Activated CD4-positive, alpha-beta memory T cell treated with anti-CD3 and anti-CD28 coated beads, Interleukin-2, amount 10 ng/mL, durations not matched to agents 7 days and 5 days (primary cell): ENCODE results near the gene MYH9. TPM values are rescaled to one million over a fixed set of nuclear protein-coding genes. Genes with fewer than 3 reads are reported as not detected.

Source experiments
- CTCF ChIA-PET: fragments of 350-600 bp; sonication (Branson Sonifier 250); formaldehyde crosslinking; loops from one replicate; lab custom pipeline; 2021; ENCODE audit warnings: antibody characterized with exemption, inconsistent platforms; lab: Charles Lee
- POLR2A ChIA-PET: fragments of 350-600 bp; sonication (Branson Sonifier 250); formaldehyde crosslinking; loops from one replicate; lab custom pipeline; 2021; ENCODE audit warnings: antibody characterized with exemption; lab: Charles Lee
- DNase-seq: peaks from one replicate; pipeline ENCODE4 v3.0.0-alpha.2; 2020
- H3K27ac Mint-ChIP-seq: one replicate; pipeline ENCODE4 v1.8.0; 2021; ENCODE audit warnings: mild to moderate bottlenecking, mixed read lengths
- H3K27me3 Mint-ChIP-seq: one replicate; pipeline ENCODE4 v1.8.0; 2021; ENCODE audit warnings: mixed read lengths
- H3K36me3 Mint-ChIP-seq: one replicate; pipeline ENCODE4 v1.8.0; 2021; ENCODE audit warnings: low read depth, mixed read lengths
- H3K4me1 Mint-ChIP-seq: one replicate; pipeline ENCODE4 v1.8.0; 2021; ENCODE audit warnings: mixed read lengths
- H3K4me3 Mint-ChIP-seq: one replicate; pipeline ENCODE4 v1.8.0; 2021; ENCODE audit warnings: mild to moderate bottlenecking, mixed read lengths
- H3K9me3 Mint-ChIP-seq: one replicate; pipeline ENCODE4 v1.8.0; 2021; ENCODE audit warnings: mixed read lengths
- total RNA-seq, 2 experiments: library from RNA; stranded (reverse); gene quantifications; one replicate each; pipeline ENCODE4 v1.2.3, GENCODE V29; 2021

MYH9 gene
- total RNA-seq, 2 experiments from 2014 or later: 840 to 865 TPM

DNA sequence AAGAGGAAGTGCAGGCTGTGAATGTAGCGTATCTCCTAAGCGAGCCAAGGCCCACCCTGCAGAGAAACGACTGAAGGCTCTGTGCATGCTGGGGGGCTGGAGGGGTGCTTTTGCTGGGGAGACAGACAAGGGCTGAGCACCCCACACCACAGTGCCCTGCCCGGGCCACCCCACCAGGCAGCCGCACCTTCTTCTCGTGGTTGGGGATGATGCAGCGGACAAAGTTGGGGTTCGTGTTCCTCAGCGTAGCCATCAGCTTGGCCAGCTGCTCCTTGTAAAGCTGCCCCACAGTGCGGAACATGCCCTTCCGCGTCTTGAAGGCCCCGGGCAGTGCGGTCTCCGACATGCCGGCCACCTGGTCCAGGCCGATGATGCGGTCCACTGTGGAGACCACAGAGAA is 81.5 kb downstream of the MYH9 start:
- no peak for DNase-seq
- Mint-ChIP-seq H3K9me3 (no peaks in the 10 kb centered on the region), H3K36me3 (peaks cover 83% of the 10 kb centered on the region), H3K4me1 (peaks cover 15% of the 10 kb centered on the region), H3K27ac (no peak overlapping the region), H3K27me3 (no peaks in the 10 kb centered on the region), H3K4me3 (no peak overlapping the region)
- ChIA-PET POLR2A (interaction anchor here (1.2 to 1.4 kb wide), 3 partner anchors 13 to 164 kb away, joined by 3 read pairs; no protein-coding TSS in a partner anchor), CTCF (interaction anchor here (1.1 kb wide), 1 partner anchor 20 kb away, joined by 3 read pairs; no protein-coding TSS in a partner anchor)

DNA sequence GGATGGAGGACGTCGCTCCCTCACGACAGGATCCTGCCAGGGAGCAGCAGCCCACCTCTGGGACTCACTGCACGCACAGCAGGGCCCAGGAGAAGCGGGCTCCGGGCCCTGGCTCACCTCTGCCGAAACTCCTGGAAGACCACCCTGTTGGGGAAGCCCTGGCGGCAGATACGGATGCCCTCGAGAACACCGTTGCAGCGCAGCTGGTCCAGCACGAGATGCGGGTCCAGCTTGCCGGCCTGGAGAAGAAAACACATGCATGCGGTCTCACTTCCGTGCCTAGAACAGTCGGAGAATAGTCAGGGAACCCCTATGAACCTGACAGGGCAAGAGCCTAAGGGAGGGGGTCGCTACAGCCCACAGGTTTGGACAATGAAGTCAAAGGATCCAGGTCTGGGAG is 82.0 kb downstream of the MYH9 start:
- ChIA-PET CTCF (interaction anchor here (1.1 kb wide), 1 partner anchor 19 kb away, joined by 3 read pairs; no protein-coding TSS in a partner anchor), POLR2A (interaction anchor here (1.2 kb wide), 1 partner anchor 157 kb away, joined by 3 read pairs; no protein-coding TSS in a partner anchor)
- no peaks in the 10 kb centered on the region for H3K9me3 Mint-ChIP-seq
- H3K36me3 Mint-ChIP-seq: peaks cover 83% of the 10 kb centered on the region
- no peaks in the 10 kb centered on the region for H3K27me3 Mint-ChIP-seq
- H3K4me3 Mint-ChIP-seq: no peak overlapping the region
- H3K4me1 Mint-ChIP-seq: peaks cover 17% of the 10 kb centered on the region
- H3K27ac Mint-ChIP-seq: no peak overlapping the region
- no peak for DNase-seq

DNA sequence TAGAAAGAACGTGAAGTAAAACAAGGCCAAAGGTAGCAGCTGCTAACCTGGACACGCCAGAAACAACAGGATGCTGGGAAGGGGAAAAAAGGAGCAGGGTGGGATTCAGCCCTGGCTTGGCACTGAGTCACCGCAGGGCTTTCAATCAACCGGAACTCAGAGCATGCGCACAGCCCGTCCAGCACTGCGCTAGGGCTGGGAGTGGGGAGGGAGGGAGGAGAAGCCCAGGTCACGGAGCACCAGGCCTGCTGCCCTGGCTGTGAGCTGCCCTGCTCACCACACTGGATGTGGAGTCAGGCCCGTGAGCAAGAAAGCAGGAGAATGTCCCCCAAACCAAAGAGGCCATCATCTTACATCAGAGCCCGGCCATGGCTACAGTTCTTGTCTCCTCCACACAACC is 83.3 kb downstream of the MYH9 start:
- DNase-seq: no peak
- peaks cover 19% of the 10 kb centered on the region for H3K4me1 Mint-ChIP-seq
- POLR2A ChIA-PET: interaction anchor here (0.6 to 1.3 kb wide), 4 partner anchors 15 to 177 kb away, joined by 3 read pairs; partner anchors contain the start of gene TXN2
- H3K4me3 Mint-ChIP-seq: no peak overlapping the region
- H3K27me3 Mint-ChIP-seq: no peaks in the 10 kb centered on the region
- peaks cover 89% of the 10 kb centered on the region for H3K36me3 Mint-ChIP-seq
- CTCF ChIA-PET: no interaction called here
- peak overlapping the region; percentile 33 for H3K27ac Mint-ChIP-seq
- H3K9me3 Mint-ChIP-seq: no peaks in the 10 kb centered on the region

DNA sequence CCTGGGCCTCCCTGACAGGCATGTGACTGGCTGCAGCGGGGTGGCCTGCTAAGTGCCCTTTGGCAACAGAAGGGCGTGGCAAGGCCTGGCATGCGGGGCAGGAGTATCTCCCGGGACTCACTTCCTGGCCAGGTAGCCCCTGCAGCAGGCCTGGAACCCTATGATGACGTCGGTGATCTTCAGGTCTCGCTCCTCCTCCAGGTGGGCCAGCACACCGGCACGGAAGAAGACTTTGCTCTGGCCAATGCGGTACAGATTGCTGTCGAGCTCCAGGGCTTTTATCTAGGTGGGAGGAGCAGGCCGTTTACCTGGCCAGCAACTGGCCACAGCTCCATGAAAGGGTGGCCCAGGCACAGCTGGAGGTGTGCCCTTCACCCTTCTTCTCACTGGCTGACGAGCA is 83.9 kb downstream of the MYH9 start:
- Mint-ChIP-seq H3K9me3 (no peaks in the 10 kb centered on the region), H3K27me3 (no peaks in the 10 kb centered on the region), H3K27ac (peak overlapping the region; percentile 33), H3K36me3 (peaks cover 89% of the 10 kb centered on the region), H3K4me3 (no peak overlapping the region), H3K4me1 (peaks cover 19% of the 10 kb centered on the region)
- DNase-seq: no peak
- POLR2A ChIA-PET: interaction anchor here (0.6 to 1.6 kb wide), 5 partner anchors 15 to 190 kb away, joined by 3 to 5 read pairs (median 3); partner anchors contain the start of gene TXN2
- CTCF ChIA-PET: no interaction called here

DNA sequence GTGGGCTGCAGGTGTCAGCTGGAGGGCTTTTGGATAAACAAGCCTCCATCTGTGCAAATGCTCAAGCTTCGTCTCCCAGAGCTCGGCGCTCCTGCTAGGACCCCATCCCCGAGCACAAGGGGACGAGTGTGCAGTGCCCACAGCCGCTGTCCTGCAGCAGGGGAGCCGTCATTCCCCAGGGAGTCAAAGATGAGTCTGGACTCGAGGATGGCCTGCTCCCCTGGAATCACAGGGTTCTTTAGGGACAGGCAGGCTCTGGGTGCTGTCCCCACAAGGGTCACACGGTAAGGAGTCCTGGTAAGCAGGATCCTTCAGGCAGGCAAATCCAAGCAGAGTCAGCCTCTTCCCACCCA is 84.7 kb downstream of the MYH9 start:
- ChIA-PET CTCF (interaction anchor here (3.0 to 3.9 kb wide), 2 partner anchors 10 to 166 kb away, joined by 16 to 43 read pairs; no protein-coding TSS in a partner anchor), POLR2A (interaction anchor here (0.6 to 3.3 kb wide), 8 partner anchors 8 to 191 kb away, joined by 3 to 13 read pairs (median 4); no protein-coding TSS in a partner anchor)
- Mint-ChIP-seq H3K9me3 (no peaks in the 10 kb centered on the region), H3K36me3 (peaks cover 90% of the 10 kb centered on the region), H3K27ac (no peak overlapping the region), H3K4me1 (peaks cover 14% of the 10 kb centered on the region), H3K27me3 (no peaks in the 10 kb centered on the region), H3K4me3 (no peak overlapping the region)
- no peak for DNase-seq

DNA sequence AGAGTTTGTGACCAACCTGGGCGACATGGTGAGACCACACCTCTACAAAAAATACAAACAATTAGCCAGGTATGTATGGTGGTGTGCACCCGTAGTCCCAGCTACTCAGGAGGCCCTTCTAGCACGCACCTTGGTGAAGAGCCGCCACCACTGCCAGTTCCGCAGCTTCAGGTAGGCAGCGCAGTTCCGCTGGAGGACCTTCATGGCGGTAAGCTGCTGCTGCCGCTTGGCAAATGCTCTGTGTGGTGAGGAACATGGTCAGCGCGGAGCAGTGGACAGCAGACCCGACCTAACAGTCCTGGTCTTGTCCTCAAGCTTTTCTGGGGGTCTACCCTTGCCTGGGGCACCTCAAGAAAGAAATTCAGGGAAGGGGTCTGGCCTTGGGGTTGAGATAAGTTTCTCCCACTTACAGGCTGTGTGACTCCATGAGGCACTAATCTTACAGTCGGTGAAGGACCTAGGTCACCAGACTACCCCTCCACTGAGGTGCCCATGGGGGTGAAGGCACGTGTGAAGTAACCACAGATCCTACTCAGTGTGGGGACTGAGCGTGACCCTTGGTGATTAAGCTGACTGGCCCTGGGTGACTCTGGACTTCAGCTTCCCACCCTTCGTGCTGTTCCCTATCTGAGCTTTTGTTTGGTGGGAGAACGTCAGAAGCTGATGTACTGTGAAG is 85.2 kb downstream of the MYH9 start:
- no peak overlapping the region for H3K27ac Mint-ChIP-seq
- CTCF ChIA-PET: interaction anchor here (0.7 to 3.9 kb wide), 10 partner anchors 10 to 226 kb away, joined by 3 to 43 read pairs (median 8); no protein-coding TSS in a partner anchor
- H3K36me3 Mint-ChIP-seq: peaks cover 93% of the 10 kb centered on the region
- DNase-seq: no peak
- peaks cover 14% of the 10 kb centered on the region for H3K4me1 Mint-ChIP-seq
- POLR2A ChIA-PET: interaction anchor here (0.6 to 3.3 kb wide), 11 partner anchors 9 to 191 kb away, joined by 3 to 13 read pairs (median 4); no protein-coding TSS in a partner anchor
- H3K27me3 Mint-ChIP-seq: no peaks in the 10 kb centered on the region
- no peak overlapping the region for H3K4me3 Mint-ChIP-seq
- no peaks in the 10 kb centered on the region for H3K9me3 Mint-ChIP-seq

DNA sequence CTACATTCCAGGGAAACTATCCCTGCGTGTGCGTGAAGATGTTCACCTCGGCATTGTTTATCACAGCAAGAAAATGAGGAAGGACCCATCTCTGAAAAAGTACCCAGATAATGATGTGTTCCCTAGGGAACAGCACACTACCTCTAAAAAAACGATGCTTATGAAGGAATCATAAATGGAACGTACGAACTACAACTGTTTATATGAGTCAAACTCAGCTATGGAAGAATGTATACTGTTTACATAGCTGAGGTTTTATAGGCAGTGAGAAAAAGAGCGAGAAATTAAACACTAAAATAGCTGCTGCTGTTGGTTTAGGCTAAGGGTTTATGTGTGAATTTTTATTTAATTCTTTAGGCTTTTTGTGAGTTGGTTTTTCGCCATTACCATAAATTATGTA is 85.9 kb downstream of the MYH9 start:
- H3K27me3 Mint-ChIP-seq: no peaks in the 10 kb centered on the region
- POLR2A ChIA-PET: interaction anchor here (0.7 to 3.3 kb wide), 9 partner anchors 9 to 151 kb away, joined by 3 to 13 read pairs (median 4); no protein-coding TSS in a partner anchor
- no peak overlapping the region for H3K4me3 Mint-ChIP-seq
- CTCF ChIA-PET: interaction anchor here (0.6 to 3.9 kb wide), 24 partner anchors 9 to 226 kb away, joined by 3 to 43 read pairs (median 5); partner anchors contain the start of gene APOL2
- no peaks in the 10 kb centered on the region for H3K9me3 Mint-ChIP-seq
- peaks cover 93% of the 10 kb centered on the region for H3K36me3 Mint-ChIP-seq
- H3K27ac Mint-ChIP-seq: peak overlapping the region; percentile 54
- H3K4me1 Mint-ChIP-seq: peaks cover 16% of the 10 kb centered on the region
- DNase-seq: no peak

DNA sequence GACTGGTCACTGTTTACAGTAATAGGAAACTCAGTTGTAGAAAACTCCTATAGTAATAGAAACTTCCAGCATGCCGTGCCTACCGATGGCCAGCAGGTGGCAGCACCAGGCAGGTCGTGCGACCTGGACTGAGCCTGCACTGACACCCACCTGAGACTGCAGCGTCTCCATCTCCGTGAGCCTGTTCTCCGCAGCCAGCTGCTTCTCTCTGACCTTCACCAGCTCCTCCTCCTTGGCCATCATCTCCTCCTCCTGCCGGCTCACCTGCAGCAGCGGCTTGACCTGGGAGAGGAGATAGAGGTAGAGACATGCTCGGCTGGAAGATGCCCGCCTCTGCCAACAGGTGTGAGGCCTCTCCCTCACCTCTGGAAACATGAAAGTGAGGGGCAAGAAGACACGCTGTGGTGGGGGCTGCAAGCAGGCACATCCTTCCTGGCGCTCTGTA is 86.4 kb downstream of the MYH9 start:
- Mint-ChIP-seq H3K9me3 (no peaks in the 10 kb centered on the region), H3K4me3 (no peak overlapping the region), H3K27ac (peak overlapping the region; percentile 54), H3K27me3 (no peaks in the 10 kb centered on the region), H3K36me3 (peaks cover 91% of the 10 kb centered on the region), H3K4me1 (peaks cover 16% of the 10 kb centered on the region)
- ChIA-PET POLR2A (interaction anchor here (0.7 to 3.3 kb wide), 10 partner anchors 8 to 152 kb away, joined by 3 to 13 read pairs (median 4); no protein-coding TSS in a partner anchor), CTCF (interaction anchor here (0.6 to 3.9 kb wide), 31 partner anchors 8 to 227 kb away, joined by 3 to 43 read pairs (median 5); partner anchors contain the start of genes APOL2 and FOXRED2)
- peak; percentile 84 for DNase-seq

DNA sequence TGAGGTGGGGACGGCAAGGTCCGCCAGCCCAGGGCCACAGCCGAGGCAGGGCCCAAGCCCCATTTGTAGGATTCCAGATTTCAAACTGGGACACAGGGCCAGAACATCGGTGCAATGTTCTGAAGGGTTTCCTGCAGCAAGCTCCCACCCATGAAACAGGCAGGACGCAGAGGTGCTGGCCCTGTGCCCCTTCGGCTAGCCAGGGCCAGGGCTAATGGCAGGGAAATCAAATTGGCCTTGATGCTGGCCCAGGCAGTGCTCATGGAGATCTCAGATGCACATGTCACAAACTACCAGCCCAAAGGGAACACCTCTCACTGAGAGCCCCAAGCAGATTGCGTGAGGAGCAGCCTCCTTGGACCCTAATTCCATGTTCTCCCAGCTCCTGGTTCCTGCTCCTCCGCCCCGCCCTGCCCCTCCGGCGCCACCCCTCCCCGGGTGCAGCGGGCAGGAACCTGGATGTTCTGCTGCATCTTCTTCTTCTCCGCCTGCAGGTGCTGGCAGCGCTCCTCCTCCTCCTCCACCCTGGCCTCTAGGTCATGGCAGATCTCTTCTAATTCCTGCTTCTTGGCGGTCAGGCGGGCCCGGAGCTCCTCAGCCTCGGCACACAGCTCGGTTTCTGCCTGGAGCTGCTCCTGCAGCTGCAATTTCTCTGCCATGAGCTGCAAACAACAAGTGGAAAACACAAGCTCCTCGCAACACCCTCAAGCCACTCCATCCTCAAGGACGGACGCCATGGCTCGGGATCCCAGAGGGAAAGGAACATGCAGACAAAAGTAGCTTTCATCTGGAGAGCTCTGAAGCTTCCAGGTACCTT is 87.2 kb downstream of the MYH9 start:
- Mint-ChIP-seq H3K36me3 (peaks cover 89% of the 10 kb centered on the region), H3K27ac (peak overlapping the region; percentile 54), H3K4me3 (no peak overlapping the region), H3K9me3 (no peaks in the 10 kb centered on the region), H3K4me1 (peaks cover 19% of the 10 kb centered on the region), H3K27me3 (no peaks in the 10 kb centered on the region)
- ChIA-PET CTCF (interaction anchor here (0.7 to 3.9 kb wide), 30 partner anchors 8 to 227 kb away, joined by 3 to 43 read pairs (median 5); partner anchors contain the start of genes APOL2 and FOXRED2), POLR2A (interaction anchor here (0.7 to 3.3 kb wide), 12 partner anchors 7 to 210 kb away, joined by 3 to 13 read pairs (median 3); no protein-coding TSS in a partner anchor)
- no peak for DNase-seq

DNA sequence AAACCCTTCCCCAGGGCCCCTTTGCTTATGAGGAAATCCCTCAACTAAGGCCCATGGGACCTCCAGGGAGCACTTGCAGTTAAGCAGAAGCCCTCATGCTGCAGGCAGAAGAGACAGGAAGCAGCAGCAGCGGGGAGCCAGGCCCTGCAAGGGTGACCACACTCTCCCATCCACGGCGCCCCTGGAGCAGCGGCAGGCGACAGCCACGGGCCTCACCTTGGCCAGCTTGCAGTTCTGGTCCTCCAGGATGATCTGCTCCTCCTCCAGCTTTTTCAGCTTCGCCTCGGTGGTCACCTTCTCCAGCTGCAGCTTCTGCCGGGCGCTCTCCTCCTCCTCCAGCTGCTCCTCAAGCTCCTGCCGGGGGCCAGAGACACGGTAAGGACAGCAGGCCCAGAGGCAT is 87.9 kb downstream of the MYH9 start:
- CTCF ChIA-PET: interaction anchor here (1.5 to 3.9 kb wide), 6 partner anchors 10 to 208 kb away, joined by 6 to 43 read pairs (median 10); partner anchors contain the start of gene FOXRED2
- Mint-ChIP-seq H3K4me1 (peaks cover 23% of the 10 kb centered on the region), H3K27me3 (no peaks in the 10 kb centered on the region), H3K27ac (no peak overlapping the region), H3K4me3 (no peak overlapping the region), H3K36me3 (peaks cover 89% of the 10 kb centered on the region), H3K9me3 (no peaks in the 10 kb centered on the region)
- no peak for DNase-seq
- POLR2A ChIA-PET: interaction anchor here (1.0 to 1.7 kb wide), 5 partner anchors 11 to 44 kb away, joined by 3 to 5 read pairs (median 3); no protein-coding TSS in a partner anchor

DNA sequence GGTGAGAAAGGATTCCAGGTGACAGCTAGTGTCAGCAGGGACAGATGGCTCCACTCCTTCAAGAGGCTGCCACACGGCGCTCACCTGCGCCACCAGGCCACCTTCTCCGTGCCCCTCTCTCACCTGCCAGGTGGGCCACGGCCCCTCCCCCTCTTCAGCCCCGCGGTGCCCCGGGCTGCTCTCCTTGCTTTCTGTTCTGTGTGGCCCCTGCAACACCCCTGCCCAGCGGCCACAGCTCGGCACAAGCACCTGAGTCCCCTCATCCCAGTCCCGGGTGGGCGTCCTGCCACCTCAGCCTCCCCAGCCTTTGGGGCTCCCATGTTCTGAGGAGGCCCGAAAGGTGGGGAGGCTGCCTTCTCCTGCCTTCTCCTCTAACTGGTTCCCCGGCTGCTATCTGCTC is 88.5 kb downstream of the MYH9 start:
- ChIA-PET POLR2A (interaction anchor here (0.8 to 1.7 kb wide), 5 partner anchors 10 to 33 kb away, joined by 3 to 5 read pairs (median 3); no protein-coding TSS in a partner anchor), CTCF (interaction anchor here (1.6 to 3.9 kb wide), 4 partner anchors 10 to 171 kb away, joined by 5 to 43 read pairs (median 8); no protein-coding TSS in a partner anchor)
- peaks cover 89% of the 10 kb centered on the region for H3K36me3 Mint-ChIP-seq
- H3K4me3 Mint-ChIP-seq: no peak overlapping the region
- no peaks in the 10 kb centered on the region for H3K27me3 Mint-ChIP-seq
- H3K4me1 Mint-ChIP-seq: peaks cover 27% of the 10 kb centered on the region
- no peaks in the 10 kb centered on the region for H3K9me3 Mint-ChIP-seq
- H3K27ac Mint-ChIP-seq: no peak overlapping the region
- DNase-seq: no peak

DNA sequence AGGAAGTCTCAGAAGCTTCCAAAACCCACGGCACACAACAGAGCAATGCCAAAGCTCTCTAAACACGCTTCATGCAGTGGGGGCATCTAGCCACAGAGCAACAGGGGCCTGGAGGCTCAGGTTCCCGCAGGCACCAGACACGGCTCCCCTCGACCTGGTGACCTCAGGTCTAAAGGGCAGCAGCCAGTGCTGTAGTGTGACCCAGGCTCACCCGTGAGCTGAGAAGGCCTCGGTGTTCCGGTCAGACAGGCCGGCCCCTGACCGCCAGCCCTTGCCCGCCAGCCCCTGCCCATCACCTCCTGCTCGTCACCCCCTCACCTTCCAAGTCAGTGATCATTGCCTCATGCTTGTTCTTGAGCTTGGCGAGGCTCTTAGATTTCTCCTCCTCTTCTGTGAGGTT is 89.2 kb downstream of the MYH9 start:
- CTCF ChIA-PET: interaction anchor here (0.9 to 1.7 kb wide), 5 partner anchors 9 to 171 kb away, joined by 3 to 9 read pairs (median 5); partner anchors contain the start of gene APOL2
- Mint-ChIP-seq H3K36me3 (peaks cover 90% of the 10 kb centered on the region), H3K4me3 (no peak overlapping the region), H3K27ac (no peak overlapping the region), H3K4me1 (peaks cover 31% of the 10 kb centered on the region), H3K9me3 (no peaks in the 10 kb centered on the region), H3K27me3 (no peaks in the 10 kb centered on the region)
- no peak for DNase-seq
- POLR2A ChIA-PET: interaction anchor here (0.8 to 2.8 kb wide), 8 partner anchors 10 to 184 kb away, joined by 3 to 8 read pairs (median 3); no protein-coding TSS in a partner anchor
